ENCODE results near the gene STON2. TPM values are rescaled to one million over a fixed set of nuclear protein-coding genes. Genes with fewer than 3 reads are reported as not detected.

Gene STON2
- total RNA-seq, 1 experiment from 2014 or later: 0.36 TPM

- DNase-seq (ENCODE audit: low read depth, low spot score) (no peak), ATAC-seq (no peak)
- no peaks in the 10 kb centered on the region for H3K27me3 ChIP-seq (ENCODE audit: control insufficient read depth, insufficient read depth, low read length)
- BruUV-seq (replicated peaks): no TSS peak
- H3K27ac ChIP-seq (ENCODE audit: low read length): no peak overlapping the region
- TF ChIP-seq REST (IDR thresholded peaks at IDR 0.05; ENCODE audit: insufficient read depth in 1 of 2, low read depth in 2 of 2, low read length in 1 of 2): no peak
- TF ChIP-seq SIN3A (IDR thresholded peaks at IDR 0.05; ENCODE audit: borderline replicate concordance, insufficient read depth, low read depth, low read length): no peak
- no peak for TF ChIP-seq CTCF (IDR thresholded peaks at IDR 0.05)
- no peak for TF ChIP-seq TCF7L2 (IDR thresholded peaks at IDR 0.05; ENCODE audit: low read depth, low read length)
- TF ChIP-seq POLR2AphosphoS5 (IDR thresholded peaks at IDR 0.05; ENCODE audit: low read depth, low read length): no peak
- H3K9me3 ChIP-seq (ENCODE audit: control insufficient read depth, insufficient read depth, low read depth, low read length): no peaks in the 10 kb centered on the region
- no peak overlapping the region for H3K4me3 ChIP-seq (ENCODE audit: low read depth in 2 of 2, low read length in 2 of 2)
- no peaks in the 10 kb centered on the region for H3K36me3 ChIP-seq (ENCODE audit: control insufficient read depth, insufficient read depth, low read length)
- POLR2A ChIA-PET: no interaction called here
- intact Hi-C loops (cut with micrococcal nuclease; ENCODE audit: unreplicated experiment): no loop called here
- in situ Hi-C loops (cut with HindIII; ENCODE audit: low pct_unique_long_range_greater_than_20kb, low sequenced_read_pairs): no loop called here
- no peaks in the 10 kb centered on the region for H3K4me1 ChIP-seq (ENCODE audit: control insufficient read depth, insufficient read depth, low read length)
- CTCF ChIA-PET: no interaction called here
Observed at GRCh38 chr14:81416194-81416952, 16.2 kb upstream of the STON2 start.

- no TSS peak for BruUV-seq (replicated peaks)
- CTCF ChIA-PET: no interaction called here
- POLR2A ChIA-PET: no interaction called here
- no peaks in the 10 kb centered on the region for H3K9me3 ChIP-seq (ENCODE audit: control insufficient read depth, insufficient read depth, low read depth, low read length)
- no peak overlapping the region for H3K27ac ChIP-seq (ENCODE audit: low read length)
- no peaks in the 10 kb centered on the region for H3K27me3 ChIP-seq (ENCODE audit: control insufficient read depth, insufficient read depth, low read length)
- no peaks in the 10 kb centered on the region for H3K4me1 ChIP-seq (ENCODE audit: control insufficient read depth, insufficient read depth, low read length)
- in situ Hi-C loops (cut with HindIII; ENCODE audit: low pct_unique_long_range_greater_than_20kb, low sequenced_read_pairs) (no loop called here), intact Hi-C loops (cut with micrococcal nuclease; ENCODE audit: unreplicated experiment) (no loop called here)
- ATAC-seq (no peak), DNase-seq (ENCODE audit: low read depth, low spot score) (no peak)
- TF ChIP-seq REST (IDR thresholded peaks at IDR 0.05; ENCODE audit: insufficient read depth in 1 of 2, low read depth in 2 of 2, low read length in 1 of 2) (no peak), TCF7L2 (IDR thresholded peaks at IDR 0.05; ENCODE audit: low read depth, low read length) (no peak), SIN3A (IDR thresholded peaks at IDR 0.05; ENCODE audit: borderline replicate concordance, insufficient read depth, low read depth, low read length) (no peak), CTCF (IDR thresholded peaks at IDR 0.05) (no peak), POLR2AphosphoS5 (IDR thresholded peaks at IDR 0.05; ENCODE audit: low read depth, low read length) (no peak)
- no peak overlapping the region for H3K4me3 ChIP-seq (ENCODE audit: low read depth in 2 of 2, low read length in 2 of 2)
- H3K36me3 ChIP-seq (ENCODE audit: control insufficient read depth, insufficient read depth, low read length): no peaks in the 10 kb centered on the region
Observed at GRCh38 chr14:81415781-81416180, 15.7 kb upstream of the STON2 start.
